Stimulated activated CD8-positive, alpha-beta memory T cell treated with anti-CD3 and anti-CD28 coated beads, Interleukin-4, amount 100 ng/mL, for 1 hour (primary cell): Measurements from ENCODE around the gene GRM3.

Experiments
- DNase-seq, 2 donors: peaks; one replicate each; pipeline ENCODE4 v3.0.0-alpha.2; 2020; ENCODE audit warnings: low read depth in 2 of 2, low spot score in 1 of 2

GRM3 gene

DNA sequence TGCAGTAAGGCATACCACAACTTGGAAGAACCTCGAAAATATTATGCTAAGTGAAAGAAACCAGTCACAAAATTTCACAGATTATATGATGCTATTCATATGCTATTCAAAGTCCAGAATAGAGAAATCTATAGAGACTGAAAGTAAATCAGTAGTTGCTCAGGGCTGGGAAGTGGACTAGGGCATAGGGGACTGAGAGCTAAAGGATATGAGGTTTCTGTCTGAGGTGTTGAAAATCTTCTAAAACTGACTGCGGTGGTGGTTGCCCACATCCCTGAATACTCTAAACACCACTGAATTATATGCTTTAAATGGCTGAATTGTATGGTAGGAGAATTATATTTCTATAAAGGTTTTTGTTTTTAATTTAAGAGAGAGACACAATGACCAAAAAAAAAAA, 254.5 kb downstream of the GRM3 start:
- DNase-seq, result no peak

DNA sequence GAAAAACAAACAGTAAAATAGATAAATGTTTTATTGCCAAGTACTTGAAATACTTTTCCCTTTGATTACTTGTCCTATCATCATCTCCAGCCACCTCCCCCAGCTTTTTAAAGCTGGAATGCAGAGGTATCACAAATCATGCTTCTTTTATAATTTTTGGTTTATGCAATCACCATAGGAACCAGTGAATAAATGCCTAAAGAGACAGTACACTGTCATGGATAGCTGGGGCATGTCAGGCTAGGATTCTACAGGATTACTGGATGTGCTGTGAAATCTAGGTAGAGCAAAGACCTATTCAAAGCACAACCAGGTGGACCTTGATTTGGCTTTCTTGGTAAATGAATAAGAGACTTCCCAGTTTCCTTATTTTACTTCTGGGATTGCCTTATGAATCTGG, 257.2 kb downstream of the GRM3 start:
- no peak for DNase-seq

DNA sequence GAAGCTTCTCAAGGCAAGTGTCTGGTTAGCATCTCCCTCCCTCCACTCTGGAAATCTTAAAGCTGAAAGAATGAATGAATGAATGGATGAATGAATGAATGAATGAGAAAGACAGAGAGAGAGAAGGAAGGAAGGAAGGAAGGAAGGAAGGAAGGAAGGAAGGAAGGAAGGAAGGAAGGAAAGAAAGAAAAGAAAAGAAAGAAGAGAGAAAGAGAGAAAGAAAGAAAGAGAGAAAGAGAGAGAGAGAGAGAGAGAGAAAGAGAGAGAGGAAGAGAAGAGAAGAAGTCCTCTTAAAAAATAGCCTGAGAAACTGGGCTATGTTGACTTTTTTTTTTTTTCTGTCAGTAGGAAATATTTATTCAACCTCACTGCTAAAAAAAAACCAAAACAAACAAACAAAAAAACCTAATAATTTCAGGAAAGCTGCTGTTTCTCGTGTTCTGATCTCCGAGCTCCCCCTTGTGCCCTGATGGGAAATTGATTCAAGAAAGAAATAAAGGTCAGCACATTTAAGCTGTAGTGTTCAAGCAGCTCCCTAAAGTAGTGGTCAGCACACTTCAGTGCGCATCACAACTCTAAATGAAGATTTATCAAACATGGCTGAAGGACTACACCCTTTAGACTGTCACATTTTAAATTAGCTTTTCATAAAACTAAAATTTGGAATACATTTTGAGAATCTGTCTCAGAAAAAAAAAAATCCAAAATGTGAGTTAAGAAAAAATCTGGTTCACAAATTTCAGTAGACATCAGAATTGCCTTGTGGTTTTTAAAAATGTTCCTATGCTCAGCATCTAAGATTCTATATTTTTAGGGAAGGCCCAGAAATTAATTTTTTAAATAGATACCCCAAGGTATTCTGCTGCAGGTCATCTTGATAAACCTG, 261.5 kb downstream of the GRM3 start:
- DNase-seq, result no peak

DNA sequence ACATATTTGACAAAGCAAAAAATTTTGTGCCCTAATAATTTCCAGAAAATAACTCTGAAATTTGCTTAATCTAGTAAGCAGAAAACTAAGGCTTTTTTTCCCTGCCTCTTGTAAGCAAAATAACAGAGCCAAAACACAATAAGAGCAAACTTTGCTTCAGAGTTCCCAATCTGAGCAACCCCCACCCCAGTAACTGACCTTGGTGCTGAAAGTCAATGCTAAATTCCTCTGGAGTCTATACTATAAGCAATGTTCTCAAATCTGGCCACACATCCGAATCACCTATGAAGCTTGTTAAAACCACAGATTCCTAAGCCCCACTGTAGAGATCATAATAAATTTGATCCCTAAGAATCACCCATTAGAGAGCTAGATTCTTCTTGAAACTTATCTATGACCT, 265.2 kb downstream of the GRM3 start:
- DNase-seq, result no peak

DNA sequence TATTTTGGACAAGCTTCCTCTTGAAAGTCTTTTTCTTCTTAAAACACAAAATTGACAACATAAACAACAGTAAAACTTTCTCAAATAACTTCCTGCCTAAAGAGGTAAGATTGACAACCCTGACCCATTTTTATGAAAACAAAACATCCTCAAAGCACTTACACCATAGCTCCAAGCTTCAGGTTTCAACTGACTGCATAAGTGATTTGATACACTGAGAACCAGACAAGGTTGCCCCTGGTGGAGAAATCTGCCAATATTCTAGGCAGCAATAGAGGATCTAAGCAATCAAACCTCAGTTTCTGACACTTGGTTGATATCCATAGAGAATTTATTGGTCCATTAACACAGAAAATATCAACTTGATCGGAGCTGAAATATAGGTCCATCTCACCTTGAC, 267.9 kb downstream of the GRM3 start:
- no peak for DNase-seq

DNA sequence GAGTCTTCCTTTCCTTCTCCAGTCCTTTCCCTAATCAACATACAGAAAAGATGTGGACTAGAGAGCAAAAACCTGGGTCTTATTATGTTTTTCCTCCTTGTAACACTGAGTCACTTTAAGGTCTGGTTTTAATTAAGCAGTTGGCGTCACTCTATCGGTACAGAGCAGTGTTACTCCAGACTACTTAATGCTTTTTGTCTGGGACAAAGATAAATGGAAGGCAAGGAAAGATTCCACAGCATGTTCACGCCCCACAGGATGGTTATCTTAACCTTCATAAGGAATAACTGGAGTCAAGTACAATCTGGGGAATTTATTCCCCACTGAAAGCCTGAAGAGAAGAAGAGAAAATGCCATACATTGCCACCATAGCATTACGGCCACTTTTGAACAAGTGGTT, 270.0 kb downstream of the GRM3 start:
- DNase-seq, result no peak
